Endothelial cell of umbilical vein (primary cell): ENCODE measurements around the gene OTUD6A.

ENCODE experiments used
- CTCF ChIP-seq, 2 donors: IDR thresholded peaks; 1 replicate in 1 of 2; 2 replicates in 1 of 2; pipeline ENCODE4 v1.5.1; 2011; ENCODE audit warnings: low read length in 2 of 2, mild to moderate bottlenecking in 2 of 2, moderate library complexity in 2 of 2, control low read depth in 1 of 2, inconsistent platforms in 1 of 2, low read depth in 1 of 2; ENCODE audit not compliant: insufficient read depth in 1 of 2; ENCODE audit errors: extremely low read depth in 1 of 2
- POLR2A ChIP-seq: IDR thresholded peaks from 2 replicates; pipeline ENCODE4 v1.6.1; 2012; ENCODE audit warnings: low read depth, mild to moderate bottlenecking, control low read depth, low read length

GRCh38 chrX:70012756-70013155, 49.5 kb upstream of the OTUD6A start:
- no peak for TF ChIP-seq POLR2A
- TF ChIP-seq CTCF (IDR thresholded peaks at IDR 0.05; ENCODE audit: extremely low read depth in 1 of 2, insufficient read depth in 1 of 2, low read depth in 1 of 2, low read length in 2 of 2) = no peak
